ENCODE data around the gene CCDC149. TPM values are rescaled to one million over a fixed set of nuclear protein-coding genes. Genes with fewer than 3 reads are reported as not detected.

Gene CCDC149
- total RNA-seq (ENCODE audit: unreplicated experiment) = 5.2 TPM
- long read RNA-seq, partial matches to known transcripts = 0 of 1 reads
- long read RNA-seq, other reads (novel, unspliced or antisense) = 0 of 1 reads

- peaks cover 5% of the 10 kb centered on the region for H3K27me3 Mint-ChIP-seq (ENCODE audit: unreplicated experiment)
Measured at GRCh38 chr4:24912252-24913118, at the start of gene CCDC149. Gene CCDC149 (minus strand): TSS chr4:24913042. CDS start chr4:24912864, 178 bp downstream.

GRCh38 chr4:24957886-24958285 lies 45.0 kb upstream of the CCDC149 start:
- Mint-ChIP-seq H3K4me3 (ENCODE audit: unreplicated experiment) (no peak overlapping the region), H3K27ac (ENCODE audit: unreplicated experiment) (no peak overlapping the region), H3K36me3 (ENCODE audit: unreplicated experiment) (peaks cover 6% of the 10 kb centered on the region), H3K4me1 (ENCODE audit: low read depth, unreplicated experiment) (no peaks in the 10 kb centered on the region), H3K27me3 (ENCODE audit: unreplicated experiment) (no peaks in the 10 kb centered on the region), H3K9me3 (ENCODE audit: unreplicated experiment) (peaks cover 1% of the 10 kb centered on the region)
- no peak for TF ChIP-seq CTCF (IDR thresholded peaks at IDR 0.05; ENCODE audit: partially characterized antibody, unreplicated experiment)
- no peak for DNase-seq

More at GRCh38 chr4:24912252-24913118, at the start of gene CCDC149:
- H3K4me1 Mint-ChIP-seq (ENCODE audit: low read depth, unreplicated experiment) = no peaks in the 10 kb centered on the region
- peak within 1 kb of the TSS; percentile 87 for H3K4me3 Mint-ChIP-seq (ENCODE audit: unreplicated experiment)
- H3K36me3 Mint-ChIP-seq (ENCODE audit: unreplicated experiment) = peaks cover 17% of the 10 kb centered on the region
- peaks cover 8% of the 10 kb centered on the region for H3K9me3 Mint-ChIP-seq (ENCODE audit: unreplicated experiment)
- TF ChIP-seq CTCF (IDR thresholded peaks at IDR 0.05; ENCODE audit: partially characterized antibody, unreplicated experiment) = no peak
- peak; percentile 75 for DNase-seq
- peak within 1 kb of the TSS; percentile 72 for H3K27ac Mint-ChIP-seq (ENCODE audit: unreplicated experiment)

- Mint-ChIP-seq H3K4me3 (ENCODE audit: unreplicated experiment) (no peak overlapping the region), H3K36me3 (ENCODE audit: unreplicated experiment) (peaks cover 6% of the 10 kb centered on the region), H3K4me1 (ENCODE audit: low read depth, unreplicated experiment) (no peaks in the 10 kb centered on the region), H3K27me3 (ENCODE audit: unreplicated experiment) (no peaks in the 10 kb centered on the region), H3K9me3 (ENCODE audit: unreplicated experiment) (peaks cover 1% of the 10 kb centered on the region), H3K27ac (ENCODE audit: unreplicated experiment) (no peak overlapping the region)
- no peak for TF ChIP-seq CTCF (IDR thresholded peaks at IDR 0.05; ENCODE audit: partially characterized antibody, unreplicated experiment)
- DNase-seq = no peak
Measured at GRCh38 chr4:24956763-24957162, 43.9 kb upstream of the CCDC149 start.

GRCh38 chr4:24956091-24956490 lies 43.2 kb upstream of the CCDC149 start:
- no peak for DNase-seq
- peaks cover 1% of the 10 kb centered on the region for H3K9me3 Mint-ChIP-seq (ENCODE audit: unreplicated experiment)

More at GRCh38 chr4:24956091-24956490, 43.2 kb upstream of the CCDC149 start:
- Mint-ChIP-seq H3K27ac (ENCODE audit: unreplicated experiment) (no peak overlapping the region), H3K4me3 (ENCODE audit: unreplicated experiment) (no peak overlapping the region), H3K36me3 (ENCODE audit: unreplicated experiment) (peaks cover 6% of the 10 kb centered on the region), H3K4me1 (ENCODE audit: low read depth, unreplicated experiment) (no peaks in the 10 kb centered on the region), H3K27me3 (ENCODE audit: unreplicated experiment) (no peaks in the 10 kb centered on the region)
- TF ChIP-seq CTCF (IDR thresholded peaks at IDR 0.05; ENCODE audit: partially characterized antibody, unreplicated experiment) = no peak

Data from glutamatergic neuron (in vitro differentiated cells).